CD4-positive, alpha-beta T cell (primary cell): ENCODE data around the gene AHRR. TPM values are rescaled to one million over a fixed set of nuclear protein-coding genes. Genes with fewer than 3 reads are reported as not detected.

ENCODE experiments used
- ATAC-seq: fragments of 200-7000 bp; cut with Tn5 transposase; one replicate; pipeline ENCODE4 v1.10.0; 2022; ENCODE audit warnings: mild to moderate bottlenecking; ENCODE audit not compliant: poor library complexity
- CTCF ChIA-PET: fragments of 350-600 bp; sonication (Branson Sonifier 250); formaldehyde crosslinking; loops from one replicate; lab custom pipeline; 2021; ENCODE audit warnings: antibody characterized with exemption, inconsistent platforms; lab: Charles Lee
- POLR2A ChIA-PET: fragments of 350-600 bp; sonication (Branson Sonifier 250); formaldehyde crosslinking; loops from one replicate; lab custom pipeline; 2021; ENCODE audit warnings: antibody characterized with exemption, inconsistent platforms; lab: Charles Lee
- DNase-seq, 14 experiments: peaks; one replicate each; pipeline ENCODE4 v3.0.0-alpha.2; 2013 to 2020; ENCODE audit warnings: mixed read lengths in 2 of 14
- H3K27ac ChIP-seq, 2 donors: one replicate each; pipeline versions ENCODE4 v1.5.1 to v1.7.0; 2013; ENCODE audit warnings: low read length in 2 of 2, low read depth in 1 of 2, mild to moderate bottlenecking in 1 of 2
- H3K27me3 ChIP-seq, 2 experiments: 1 replicate in 1 of 2; 2 replicates in 1 of 2; pipeline versions ENCODE4 v1.6.1 to v1.7.0; 2013; ENCODE audit warnings: low read length in 2 of 2, control low read depth in 1 of 2, mild to moderate bottlenecking in 1 of 2, moderate library complexity in 1 of 2; ENCODE audit not compliant: insufficient read depth in 2 of 2, control insufficient read depth in 1 of 2
- H3K36me3 ChIP-seq: one replicate; pipeline ENCODE4 v1.6.1; 2013; ENCODE audit warnings: low read length, control low read depth; ENCODE audit not compliant: insufficient read depth
- H3K4me1 ChIP-seq: one replicate; pipeline ENCODE4 v1.6.1; 2013; ENCODE audit warnings: low read length, control low read depth; ENCODE audit not compliant: insufficient read depth
- H3K4me3 ChIP-seq: one replicate; pipeline ENCODE4 v1.5.1; 2013; ENCODE audit warnings: mild to moderate bottlenecking, low read length, moderate library complexity
- H3K9me3 ChIP-seq, 2 experiments: 1 replicate in 1 of 2; 2 replicates in 1 of 2; pipeline versions ENCODE4 v1.6.1 to v1.7.0; 2013; ENCODE audit warnings: low read length in 2 of 2, mild to moderate bottlenecking in 2 of 2, control low read depth in 1 of 2, moderate library complexity in 1 of 2; ENCODE audit not compliant: control insufficient read depth in 1 of 2, insufficient read depth in 1 of 2
- H3K27ac Mint-ChIP-seq: one replicate; pipeline ENCODE4 v1.8.0; 2020; ENCODE audit warnings: mixed read lengths
- H3K27me3 Mint-ChIP-seq: one replicate; pipeline ENCODE4 v1.8.0; 2021; ENCODE audit warnings: mixed read lengths
- H3K36me3 Mint-ChIP-seq: one replicate; pipeline ENCODE4 v1.8.0; 2021; ENCODE audit warnings: low read depth, mixed read lengths
- H3K4me1 Mint-ChIP-seq: one replicate; pipeline ENCODE4 v1.8.0; 2021; ENCODE audit warnings: low read depth, mixed read lengths
- H3K4me3 Mint-ChIP-seq: one replicate; pipeline ENCODE4 v1.8.0; 2020; ENCODE audit warnings: mild to moderate bottlenecking, mixed read lengths
- H3K9me3 Mint-ChIP-seq: one replicate; pipeline ENCODE4 v1.8.0; 2020; ENCODE audit warnings: mixed read lengths
- intact Hi-C, 2 experiments: fragments of 100-400 bp; cut with DNase I in 1 of 2; cut with micrococcal nuclease in 1 of 2; formaldehyde crosslinking; loops; one replicate each; pipeline versions ENCODE4 v1.15.1 to v1.9.0; 2023 to 2025; cut with DNase I, micrococcal nuclease
- total RNA-seq, 174 experiments: library from RNA in 2 of 174; stranded (reverse) in 2 of 174; gene quantifications; one replicate each; pipeline ENCODE4 v1.2.3 and lab custom pipeline; 2021 to 2026
- TF ChIP-seq, protein P1 (sequence below): fragments of 200-600 bp; IDR thresholded peaks from one replicate; pipeline ENCODE4 v1.8.0; 2022; ENCODE audit warnings: antibody characterized with exemption, mild to moderate bottlenecking

AHRR gene
- total RNA-seq, 2 experiments from 2014 or later = 0.45 to 0.63 TPM

DNA sequence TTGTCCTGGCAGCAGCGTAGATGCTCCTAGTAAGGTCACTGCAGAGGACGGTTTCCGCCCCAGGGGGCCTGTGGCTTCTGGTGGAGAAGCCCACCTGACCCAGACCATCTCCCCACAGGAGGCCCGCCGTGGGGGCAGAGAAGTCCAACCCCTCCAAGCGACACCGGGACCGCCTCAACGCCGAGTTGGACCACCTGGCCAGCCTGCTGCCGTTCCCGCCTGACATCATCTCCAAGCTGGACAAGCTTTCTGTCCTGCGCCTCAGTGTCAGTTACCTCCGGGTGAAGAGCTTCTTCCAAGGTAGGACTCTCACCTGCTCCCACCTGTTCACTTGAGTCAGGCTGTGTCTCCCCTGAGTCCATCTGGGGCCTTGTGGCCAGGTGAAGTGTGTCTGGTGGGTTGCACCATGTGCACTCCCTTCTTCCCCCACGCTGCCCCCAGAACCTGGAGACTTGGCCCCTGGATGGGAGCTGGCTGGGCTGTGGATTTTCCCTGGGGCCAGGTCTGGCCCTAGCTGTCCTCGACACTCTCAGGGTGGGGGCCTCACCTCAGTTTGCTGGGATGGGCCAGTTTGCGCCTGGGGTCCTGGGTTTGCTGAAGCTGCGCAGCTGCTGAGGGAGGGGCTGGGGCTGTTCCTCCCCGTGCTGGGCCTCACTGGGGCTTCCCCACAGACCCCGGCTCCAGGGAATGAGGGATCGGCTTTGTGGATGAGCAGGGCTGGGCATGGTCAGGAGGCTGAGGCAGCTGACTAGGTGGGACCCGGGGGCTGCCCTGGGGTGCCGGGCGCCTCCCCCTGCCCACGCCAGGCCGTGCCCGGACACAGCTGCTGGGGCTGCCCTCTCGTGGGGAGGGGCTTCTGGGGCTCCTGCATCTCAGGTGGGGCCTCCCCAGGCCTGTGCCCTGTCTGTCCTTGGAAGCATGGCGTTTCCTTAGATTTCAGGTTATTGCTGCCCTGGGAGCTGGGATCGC is 32.4 kb downstream of the AHRR start:
- Mint-ChIP-seq H3K4me3 (no peak overlapping the region), H3K27me3 (peaks cover 11% of the 10 kb centered on the region), H3K4me1 (no peaks in the 10 kb centered on the region), H3K27ac (no peak overlapping the region), H3K9me3 (no peaks in the 10 kb centered on the region), H3K36me3 (no peaks in the 10 kb centered on the region)
- TF ChIP-seq, protein P1, sequence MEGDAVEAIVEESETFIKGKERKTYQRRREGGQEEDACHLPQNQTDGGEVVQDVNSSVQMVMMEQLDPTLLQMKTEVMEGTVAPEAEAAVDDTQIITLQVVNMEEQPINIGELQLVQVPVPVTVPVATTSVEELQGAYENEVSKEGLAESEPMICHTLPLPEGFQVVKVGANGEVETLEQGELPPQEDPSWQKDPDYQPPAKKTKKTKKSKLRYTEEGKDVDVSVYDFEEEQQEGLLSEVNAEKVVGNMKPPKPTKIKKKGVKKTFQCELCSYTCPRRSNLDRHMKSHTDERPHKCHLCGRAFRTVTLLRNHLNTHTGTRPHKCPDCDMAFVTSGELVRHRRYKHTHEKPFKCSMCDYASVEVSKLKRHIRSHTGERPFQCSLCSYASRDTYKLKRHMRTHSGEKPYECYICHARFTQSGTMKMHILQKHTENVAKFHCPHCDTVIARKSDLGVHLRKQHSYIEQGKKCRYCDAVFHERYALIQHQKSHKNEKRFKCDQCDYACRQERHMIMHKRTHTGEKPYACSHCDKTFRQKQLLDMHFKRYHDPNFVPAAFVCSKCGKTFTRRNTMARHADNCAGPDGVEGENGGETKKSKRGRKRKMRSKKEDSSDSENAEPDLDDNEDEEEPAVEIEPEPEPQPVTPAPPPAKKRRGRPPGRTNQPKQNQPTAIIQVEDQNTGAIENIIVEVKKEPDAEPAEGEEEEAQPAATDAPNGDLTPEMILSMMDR = no peak
- no peaks in the 10 kb centered on the region for H3K36me3 ChIP-seq
- POLR2A ChIA-PET = no interaction called here
- no peaks in the 10 kb centered on the region for H3K27me3 ChIP-seq
- DNase-seq (no peak), ATAC-seq (no peak)
- no peaks in the 10 kb centered on the region for H3K4me1 ChIP-seq
- H3K4me3 ChIP-seq = no peak overlapping the region
- H3K27ac ChIP-seq = no peak overlapping the region
- H3K9me3 ChIP-seq = peaks cover 0 to 3% of the 10 kb centered on the region in 2 experiments
- intact Hi-C loops = no loop called here
- CTCF ChIA-PET = no interaction called here

DNA sequence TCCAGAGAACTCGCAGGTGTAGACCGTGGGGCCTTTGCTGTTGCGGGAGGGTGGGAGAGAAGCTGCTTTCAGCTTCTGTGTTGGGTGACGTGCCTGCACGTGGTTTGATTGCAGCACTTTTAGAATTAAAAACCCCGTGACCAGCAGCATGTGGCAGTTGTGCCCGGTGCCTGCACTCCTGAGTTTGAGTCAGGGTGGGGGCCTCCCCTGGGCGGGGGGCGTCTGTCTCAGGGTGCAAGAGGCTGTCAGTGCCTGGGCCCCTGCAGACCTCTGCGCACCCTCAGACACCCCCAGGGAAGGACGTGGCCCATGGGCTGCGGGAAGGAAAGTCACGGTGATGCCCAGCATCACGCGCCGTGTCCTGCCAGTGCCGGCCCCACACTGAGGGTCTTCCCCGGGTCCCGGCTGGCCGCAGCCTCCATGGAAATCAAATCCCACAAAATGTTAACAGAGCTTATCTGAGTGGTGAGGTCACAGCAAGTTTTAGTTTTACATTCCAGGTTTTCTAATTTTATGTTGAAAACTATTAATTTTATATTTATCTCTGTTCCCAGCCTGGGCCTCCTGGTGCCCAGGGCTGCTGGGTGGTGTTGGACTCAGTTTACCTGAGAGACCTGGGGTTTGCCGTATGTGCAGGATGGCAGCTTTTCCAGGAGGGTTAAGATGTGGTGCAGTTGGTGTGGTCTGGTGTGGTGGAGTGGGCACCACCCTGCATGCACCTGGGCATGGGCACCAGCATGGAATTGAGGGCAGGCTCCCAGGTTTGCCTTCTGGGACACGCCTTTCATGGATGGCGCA is 33.3 kb downstream of the AHRR start:
- DNase-seq = no peak
- H3K36me3 ChIP-seq = no peaks in the 10 kb centered on the region
- TF ChIP-seq, protein P1 = no peak
- Mint-ChIP-seq H3K4me1 (no peaks in the 10 kb centered on the region), H3K27ac (no peak overlapping the region), H3K9me3 (no peaks in the 10 kb centered on the region), H3K36me3 (no peaks in the 10 kb centered on the region), H3K27me3 (peaks cover 8% of the 10 kb centered on the region), H3K4me3 (no peak overlapping the region)
- peaks cover 0 to 3% of the 10 kb centered on the region in 2 experiments for H3K9me3 ChIP-seq
- intact Hi-C loops = no loop called here
- H3K27me3 ChIP-seq = no peaks in the 10 kb centered on the region
- H3K4me1 ChIP-seq = no peaks in the 10 kb centered on the region
- H3K4me3 ChIP-seq = no peak overlapping the region
- no peak overlapping the region for H3K27ac ChIP-seq
- POLR2A ChIA-PET = no interaction called here
- CTCF ChIA-PET = no interaction called here
- ATAC-seq = no peak

DNA sequence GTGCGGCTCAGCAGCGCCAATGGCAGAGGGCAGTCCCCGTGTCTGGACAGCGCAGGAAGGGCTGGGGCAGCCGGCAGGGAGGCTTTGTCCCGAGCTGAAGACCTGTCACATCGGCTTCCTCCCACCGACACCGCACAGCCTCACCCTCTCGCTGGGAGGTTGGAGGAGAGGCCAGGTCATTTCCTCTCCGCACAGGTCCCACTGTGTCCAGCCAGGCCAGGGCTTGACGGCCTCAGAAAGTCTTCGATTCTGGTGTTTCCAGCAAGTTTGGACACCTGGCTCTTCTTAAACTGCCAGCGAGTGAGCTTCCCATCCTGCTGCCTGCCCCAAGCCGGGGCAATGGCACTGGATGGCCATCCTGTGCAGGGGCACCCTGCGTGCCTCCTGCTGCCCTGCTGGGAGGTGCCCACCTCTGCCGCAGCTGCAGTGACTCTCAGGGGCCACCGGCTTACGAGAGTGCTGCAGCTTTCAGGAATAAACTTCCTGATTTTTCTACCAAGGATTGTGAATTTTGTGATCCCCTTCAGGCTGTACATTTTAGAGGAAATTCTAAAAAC is 33.9 kb downstream of the AHRR start:
- ATAC-seq = no peak
- POLR2A ChIA-PET = no interaction called here
- Mint-ChIP-seq H3K4me1 (no peaks in the 10 kb centered on the region), H3K4me3 (no peak overlapping the region), H3K27me3 (peaks cover 2% of the 10 kb centered on the region), H3K36me3 (no peaks in the 10 kb centered on the region), H3K9me3 (no peaks in the 10 kb centered on the region), H3K27ac (no peak overlapping the region)
- TF ChIP-seq, protein P1 = no peak
- DNase-seq = no peak
- CTCF ChIA-PET = no interaction called here
- H3K27me3 ChIP-seq = no peaks in the 10 kb centered on the region
- H3K36me3 ChIP-seq = no peaks in the 10 kb centered on the region
- no peaks in the 10 kb centered on the region for H3K4me1 ChIP-seq
- intact Hi-C loops = no loop called here
- H3K9me3 ChIP-seq = peaks cover 0 to under 1% of the 10 kb centered on the region in 2 experiments
- H3K4me3 ChIP-seq = no peak overlapping the region
- no peak overlapping the region for H3K27ac ChIP-seq
